ENCODE data around the gene HHIPL1.

The HHIPL1 gene

GRCh38 chr14:99687284-99688209, 42.6 kb downstream of the HHIPL1 start:
- Histone ChIP-seq H3K27me3 (ENCODE audit: insufficient read depth, low read length) (no peaks in the 10 kb centered on the region; the same call in 1 of the 2 replicates), H3K4me3 (ENCODE audit: low read length) (no peak overlapping the region), H3K9ac (ENCODE audit: low read depth, low read length) (no peak overlapping the region), H3K36me3 (ENCODE audit: insufficient read depth, low read length) (no peaks in the 10 kb centered on the region), H3K4me1 (ENCODE audit: insufficient read depth, low read length) (peaks cover 4% of the 10 kb centered on the region; the same call in 1 of the 2 replicates), H3K27ac (ENCODE audit: low read depth, low read length) (no peak overlapping the region), H3K9me3 (ENCODE audit: insufficient read depth, low read depth, low read length) (no peaks in the 10 kb centered on the region)
- WGBS = 69% methylated on average over 12 of the region's 12 CpGs

GRCh38 chr14:99688210-99688581, 43.3 kb downstream of the HHIPL1 start:
- Histone ChIP-seq H3K4me1 (ENCODE audit: insufficient read depth, low read length) (peaks cover 4% of the 10 kb centered on the region; the same call in 1 of the 2 replicates), H3K9ac (ENCODE audit: low read depth, low read length) (no peak overlapping the region), H3K4me3 (ENCODE audit: low read length) (no peak overlapping the region), H3K36me3 (ENCODE audit: insufficient read depth, low read length) (no peaks in the 10 kb centered on the region), H3K9me3 (ENCODE audit: insufficient read depth, low read depth, low read length) (no peaks in the 10 kb centered on the region), H3K27me3 (ENCODE audit: insufficient read depth, low read length) (no peaks in the 10 kb centered on the region; the same call in 1 of the 2 replicates), H3K27ac (ENCODE audit: low read depth, low read length) (no peak overlapping the region)
- 67% methylated on average over 10 of the region's 10 CpGs for WGBS

- no peak overlapping the region for H3K9ac ChIP-seq (ENCODE audit: low read depth, low read length)
- WGBS = 90% methylated on average over 11 of the region's 11 CpGs
- H3K36me3 ChIP-seq (ENCODE audit: insufficient read depth, low read length) = no peaks in the 10 kb centered on the region
- H3K27ac ChIP-seq (ENCODE audit: low read depth, low read length) = no peak overlapping the region
- H3K27me3 ChIP-seq (ENCODE audit: insufficient read depth, low read length) = no peaks in the 10 kb centered on the region; the same call in 1 of the 2 replicates
- H3K4me1 ChIP-seq (ENCODE audit: insufficient read depth, low read length) = peaks cover 4% of the 10 kb centered on the region; the same call in 1 of the 2 replicates
- H3K4me3 ChIP-seq (ENCODE audit: low read length) = no peak overlapping the region
- no peaks in the 10 kb centered on the region for H3K9me3 ChIP-seq (ENCODE audit: insufficient read depth, low read depth, low read length)
These were observed 43.7 kb downstream of the HHIPL1 start for GRCh38 chr14:99688629-99689028.

GRCh38 chr14:99689266-99690236, 44.6 kb downstream of the HHIPL1 start:
- 91% methylated on average over 11 of the region's 11 CpGs for WGBS
- Histone ChIP-seq H3K4me1 (ENCODE audit: insufficient read depth, low read length) (peaks cover 4% of the 10 kb centered on the region; the same call in 1 of the 2 replicates), H3K27me3 (ENCODE audit: insufficient read depth, low read length) (no peaks in the 10 kb centered on the region; the same call in 1 of the 2 replicates), H3K9me3 (ENCODE audit: insufficient read depth, low read depth, low read length) (no peaks in the 10 kb centered on the region), H3K36me3 (ENCODE audit: insufficient read depth, low read length) (no peaks in the 10 kb centered on the region), H3K4me3 (ENCODE audit: low read length) (no peak overlapping the region), H3K27ac (ENCODE audit: low read depth, low read length) (no peak overlapping the region), H3K9ac (ENCODE audit: low read depth, low read length) (no peak overlapping the region)

GRCh38 chr14:99690636-99691035, 45.7 kb downstream of the HHIPL1 start:
- Histone ChIP-seq H3K36me3 (ENCODE audit: insufficient read depth, low read length) (no peaks in the 10 kb centered on the region), H3K4me1 (ENCODE audit: insufficient read depth, low read length) (peaks cover 4% of the 10 kb centered on the region; the same call in 1 of the 2 replicates), H3K9ac (ENCODE audit: low read depth, low read length) (no peak overlapping the region), H3K9me3 (ENCODE audit: insufficient read depth, low read depth, low read length) (no peaks in the 10 kb centered on the region), H3K27me3 (ENCODE audit: insufficient read depth, low read length) (no peaks in the 10 kb centered on the region; the same call in 1 of the 2 replicates), H3K27ac (ENCODE audit: low read depth, low read length) (no peak overlapping the region), H3K4me3 (ENCODE audit: low read length) (no peak overlapping the region)
- 93% methylated on average over 5 of the region's 5 CpGs for WGBS

- 92% methylated on average over 12 of the region's 13 CpGs for WGBS
These were observed 46.4 kb downstream of the HHIPL1 start for GRCh38 chr14:99691111-99691885.

GRCh38 chr14:99693918-99694317, 49.0 kb downstream of the HHIPL1 start:
- Histone ChIP-seq H3K36me3 (ENCODE audit: insufficient read depth, low read length) (no peaks in the 10 kb centered on the region), H3K4me3 (ENCODE audit: low read length) (no peak overlapping the region), H3K4me1 (ENCODE audit: insufficient read depth, low read length) (no peaks in the 10 kb centered on the region), H3K27ac (ENCODE audit: low read depth, low read length) (no peak overlapping the region), H3K9me3 (ENCODE audit: insufficient read depth, low read depth, low read length) (no peaks in the 10 kb centered on the region), H3K9ac (ENCODE audit: low read depth, low read length) (no peak overlapping the region), H3K27me3 (ENCODE audit: insufficient read depth, low read length) (no peaks in the 10 kb centered on the region)
- WGBS = 65% methylated on average over 3 of the region's 3 CpGs

More at GRCh38 chr14:99691111-99691885, 46.4 kb downstream of the HHIPL1 start:
- Histone ChIP-seq H3K9ac (ENCODE audit: low read depth, low read length) (no peak overlapping the region), H3K27ac (ENCODE audit: low read depth, low read length) (no peak overlapping the region), H3K4me3 (ENCODE audit: low read length) (no peak overlapping the region), H3K36me3 (ENCODE audit: insufficient read depth, low read length) (no peaks in the 10 kb centered on the region), H3K9me3 (ENCODE audit: insufficient read depth, low read depth, low read length) (no peaks in the 10 kb centered on the region), H3K27me3 (ENCODE audit: insufficient read depth, low read length) (no peaks in the 10 kb centered on the region), H3K4me1 (ENCODE audit: insufficient read depth, low read length) (peaks cover 4% of the 10 kb centered on the region; the same call in 1 of the 2 replicates)

- no peaks in the 10 kb centered on the region for H3K27me3 ChIP-seq (ENCODE audit: insufficient read depth, low read length)
- H3K4me3 ChIP-seq (ENCODE audit: low read length) = no peak overlapping the region
- H3K9me3 ChIP-seq (ENCODE audit: insufficient read depth, low read depth, low read length) = peaks cover 2% of the 10 kb centered on the region; the same call in 1 of the 2 replicates
- H3K36me3 ChIP-seq (ENCODE audit: insufficient read depth, low read length) = no peaks in the 10 kb centered on the region
- H3K4me1 ChIP-seq (ENCODE audit: insufficient read depth, low read length) = no peaks in the 10 kb centered on the region
- H3K27ac ChIP-seq (ENCODE audit: low read depth, low read length) = no peak overlapping the region
- H3K9ac ChIP-seq (ENCODE audit: low read depth, low read length) = no peak overlapping the region
- 87% methylated on average over 4 of the region's 4 CpGs for WGBS
These were observed 52.0 kb downstream of the HHIPL1 start for GRCh38 chr14:99696929-99697328.

- no peaks in the 10 kb centered on the region for H3K36me3 ChIP-seq (ENCODE audit: insufficient read depth, low read length)
- no peak overlapping the region for H3K27ac ChIP-seq (ENCODE audit: low read depth, low read length)
- no peaks in the 10 kb centered on the region for H3K27me3 ChIP-seq (ENCODE audit: insufficient read depth, low read length)
- no peak overlapping the region for H3K9ac ChIP-seq (ENCODE audit: low read depth, low read length)
- H3K4me1 ChIP-seq (ENCODE audit: insufficient read depth, low read length) = no peaks in the 10 kb centered on the region
- whole genome bisulfite sequencing = 79% methylated on average over 6 of the region's 6 CpGs
- H3K4me3 ChIP-seq (ENCODE audit: low read length) = no peak overlapping the region
- H3K9me3 ChIP-seq (ENCODE audit: insufficient read depth, low read depth, low read length) = peaks cover 15% of the 10 kb centered on the region
These were observed 53.3 kb downstream of the HHIPL1 start for GRCh38 chr14:99698236-99698635.

GRCh38 chr14:99698642-99699041, 53.7 kb downstream of the HHIPL1 start:
- no peak overlapping the region for H3K4me3 ChIP-seq (ENCODE audit: low read length)
- H3K36me3 ChIP-seq (ENCODE audit: insufficient read depth, low read length) = no peaks in the 10 kb centered on the region
- 94% methylated on average over 5 of the region's 5 CpGs for WGBS
- H3K9me3 ChIP-seq (ENCODE audit: insufficient read depth, low read depth, low read length) = peaks cover 19% of the 10 kb centered on the region
- no peak overlapping the region for H3K9ac ChIP-seq (ENCODE audit: low read depth, low read length)
- no peaks in the 10 kb centered on the region for H3K27me3 ChIP-seq (ENCODE audit: insufficient read depth, low read length)
- no peaks in the 10 kb centered on the region for H3K4me1 ChIP-seq (ENCODE audit: insufficient read depth, low read length)
- H3K27ac ChIP-seq (ENCODE audit: low read depth, low read length) = no peak overlapping the region

All from HUES64 (cell line).